Measurements from ENCODE around the gene LRCH4. TPM values are rescaled to one million over a fixed set of nuclear protein-coding genes. Genes with fewer than 3 reads are reported as not detected.

The LRCH4 gene
- total RNA-seq, 4 donors from 2014 or later, result 36.2 to 53.2 (median 44.0) TPM

- Histone ChIP-seq H3K9me3 (no peaks in the 10 kb centered on the region), H3K36me3 (peaks cover 37 to 52% (median 50%) of the 10 kb centered on the region in 4 donors), H3K27ac (replicated peaks in 1 of 4) (peak overlapping the region; percentile 89 to 96 (median 92)), H3K4me3 (peak overlapping the region in 3 of 4 donors; percentile 91 to 100 (median 96)), H3K27me3 (no peaks in the 10 kb centered on the region), H3K4me1 (peaks cover 36 to 54% (median 46%) of the 10 kb centered on the region in 4 donors)
- WGBS, result 74% methylated on average over 11 of the region's 11 CpGs
- TF ChIP-seq EP300 (IDR thresholded peaks at IDR 0.05) (no peak), POLR2AphosphoS5 (IDR thresholded peaks at IDR 0.05) (no peak), POLR2A (IDR thresholded peaks at IDR 0.05; ENCODE audit: low read depth) (no peak)
- TF ChIP-seq, protein P1, sequence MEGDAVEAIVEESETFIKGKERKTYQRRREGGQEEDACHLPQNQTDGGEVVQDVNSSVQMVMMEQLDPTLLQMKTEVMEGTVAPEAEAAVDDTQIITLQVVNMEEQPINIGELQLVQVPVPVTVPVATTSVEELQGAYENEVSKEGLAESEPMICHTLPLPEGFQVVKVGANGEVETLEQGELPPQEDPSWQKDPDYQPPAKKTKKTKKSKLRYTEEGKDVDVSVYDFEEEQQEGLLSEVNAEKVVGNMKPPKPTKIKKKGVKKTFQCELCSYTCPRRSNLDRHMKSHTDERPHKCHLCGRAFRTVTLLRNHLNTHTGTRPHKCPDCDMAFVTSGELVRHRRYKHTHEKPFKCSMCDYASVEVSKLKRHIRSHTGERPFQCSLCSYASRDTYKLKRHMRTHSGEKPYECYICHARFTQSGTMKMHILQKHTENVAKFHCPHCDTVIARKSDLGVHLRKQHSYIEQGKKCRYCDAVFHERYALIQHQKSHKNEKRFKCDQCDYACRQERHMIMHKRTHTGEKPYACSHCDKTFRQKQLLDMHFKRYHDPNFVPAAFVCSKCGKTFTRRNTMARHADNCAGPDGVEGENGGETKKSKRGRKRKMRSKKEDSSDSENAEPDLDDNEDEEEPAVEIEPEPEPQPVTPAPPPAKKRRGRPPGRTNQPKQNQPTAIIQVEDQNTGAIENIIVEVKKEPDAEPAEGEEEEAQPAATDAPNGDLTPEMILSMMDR (IDR thresholded peaks at IDR 0.05), result no peak
- intact Hi-C loops (cut with DNase I), result no loop called here
- no peak for DNase-seq (ENCODE audit: extremely low spot score)
Measured at GRCh38 chr7:100582650-100583049, 3.3 kb downstream of the LRCH4 start.

DNA sequence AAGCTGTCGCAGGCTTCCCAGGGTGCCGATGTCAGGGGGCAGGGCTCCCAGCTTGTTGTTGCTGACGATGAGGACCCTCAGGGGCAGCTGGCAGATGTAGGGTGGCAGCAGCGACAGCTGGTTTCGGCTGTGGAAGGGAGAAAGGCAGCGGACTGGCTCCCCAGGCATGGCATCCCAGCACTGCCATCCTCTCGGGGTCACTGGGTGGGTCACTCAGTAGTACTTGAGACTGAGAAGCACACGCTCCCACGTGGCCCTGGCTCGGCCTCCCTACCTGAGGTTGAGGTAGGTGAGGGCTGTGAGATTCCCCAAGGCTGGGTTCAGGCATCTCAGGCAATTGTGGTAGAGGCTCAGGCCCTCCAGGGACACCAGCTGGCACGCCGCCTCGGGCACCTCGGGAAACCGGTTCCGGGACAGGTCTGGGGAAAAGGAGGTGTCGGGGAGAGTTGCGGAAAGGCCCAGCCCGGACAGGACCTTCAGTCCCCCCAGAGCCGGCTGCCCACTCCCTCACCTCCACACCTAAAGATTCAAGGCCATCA is 3.8 kb downstream of the LRCH4 start:
- peaks cover 43 to 58% (median 56%) of the 10 kb centered on the region in 4 donors for H3K36me3 ChIP-seq
- intact Hi-C loops (cut with DNase I), result no loop called here
- H3K4me1 ChIP-seq, result peaks cover 34 to 49% (median 42%) of the 10 kb centered on the region in 4 donors
- TF ChIP-seq POLR2A (IDR thresholded peaks at IDR 0.05; ENCODE audit: low read depth) (no peak), POLR2AphosphoS5 (IDR thresholded peaks at IDR 0.05) (no peak), EP300 (IDR thresholded peaks at IDR 0.05) (no peak)
- TF ChIP-seq, protein P1 (IDR thresholded peaks at IDR 0.05), result no peak
- no peaks in the 10 kb centered on the region for H3K9me3 ChIP-seq
- WGBS, result 79% methylated on average over 8 of the region's 20 CpGs
- H3K27ac ChIP-seq (replicated peaks in 1 of 4), result peak overlapping the region in 2 of 4 donors; percentile 89 to 95
- no peak overlapping the region for H3K4me3 ChIP-seq
- no peak for DNase-seq (ENCODE audit: extremely low spot score)
- H3K27me3 ChIP-seq, result peaks cover 0 to 5% (median 0%) of the 10 kb centered on the region in 4 donors

DNA sequence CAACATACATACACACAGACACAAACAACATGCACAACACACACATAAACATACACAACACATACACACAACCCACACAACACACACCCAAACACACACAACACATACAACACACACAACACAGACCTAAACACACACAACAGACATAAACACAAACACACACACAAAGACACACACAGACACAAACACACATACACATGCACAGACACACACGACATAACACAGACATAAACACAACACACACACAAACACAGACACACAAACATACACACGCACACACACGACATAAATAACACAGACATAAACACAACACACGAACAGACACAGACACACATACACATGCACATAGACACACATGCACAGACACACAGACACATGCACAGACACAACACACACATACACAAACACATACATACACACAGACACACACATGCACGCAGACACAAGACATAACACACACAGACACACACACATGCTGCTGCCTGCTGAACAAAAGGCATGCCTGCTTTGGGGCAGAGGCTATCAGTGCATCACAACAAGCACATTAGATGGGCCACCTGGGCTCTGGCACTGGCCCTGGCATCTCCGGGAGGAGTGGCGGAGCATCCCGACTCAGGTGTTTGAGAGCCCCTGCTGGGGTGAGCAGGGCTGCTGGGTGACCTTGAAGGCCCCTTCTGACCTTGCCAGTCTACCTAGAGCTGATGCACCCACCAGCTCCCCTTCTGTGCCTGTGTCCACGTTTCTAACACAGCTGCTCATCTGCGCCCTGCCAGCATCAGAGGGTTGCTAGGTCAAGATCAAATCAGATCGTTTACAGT is 5.3 kb downstream of the LRCH4 start:
- Histone ChIP-seq H3K36me3 (peaks cover 57 to 72% (median 70%) of the 10 kb centered on the region in 4 donors), H3K4me3 (no peak overlapping the region), H3K4me1 (peaks cover 30 to 44% (median 38%) of the 10 kb centered on the region in 4 donors), H3K27ac (replicated peaks in 1 of 4) (no peak overlapping the region), H3K27me3 (peaks cover 0 to 13% (median 0%) of the 10 kb centered on the region in 4 donors), H3K9me3 (no peaks in the 10 kb centered on the region)
- no peak for DNase-seq (ENCODE audit: extremely low spot score)
- intact Hi-C loops (cut with DNase I), result no loop called here
- 82% methylated on average over 11 of the region's 11 CpGs for WGBS
- TF ChIP-seq, protein P1 (IDR thresholded peaks at IDR 0.05), result no peak
- TF ChIP-seq POLR2A (IDR thresholded peaks at IDR 0.05; ENCODE audit: low read depth) (no peak), EP300 (IDR thresholded peaks at IDR 0.05) (no peak), POLR2AphosphoS5 (IDR thresholded peaks at IDR 0.05) (no peak)

- H3K27ac ChIP-seq (replicated peaks in 1 of 4), result no peak overlapping the region
- no peak overlapping the region for H3K4me3 ChIP-seq
- no peak for DNase-seq (ENCODE audit: extremely low spot score)
- intact Hi-C loops (cut with DNase I), result no loop called here
- peaks cover 10 to 23% (median 17%) of the 10 kb centered on the region in 4 donors for H3K4me1 ChIP-seq
- peaks cover 0 to 28% (median 0%) of the 10 kb centered on the region in 4 donors for H3K27me3 ChIP-seq
- peaks cover 68 to 94% (median 90%) of the 10 kb centered on the region in 4 donors for H3K36me3 ChIP-seq
- TF ChIP-seq EP300 (IDR thresholded peaks at IDR 0.05) (no peak), POLR2A (IDR thresholded peaks at IDR 0.05; ENCODE audit: low read depth) (no peak), POLR2AphosphoS5 (IDR thresholded peaks at IDR 0.05) (no peak)
- TF ChIP-seq, protein P1 (IDR thresholded peaks at IDR 0.05), result no peak
- H3K9me3 ChIP-seq, result no peaks in the 10 kb centered on the region
- 85% methylated on average over 19 of the region's 28 CpGs for WGBS
Measured at GRCh38 chr7:100578246-100579183, 7.4 kb downstream of the LRCH4 start.

All from esophagus muscularis mucosa (tissue), 4 donors.